GM12873 (cell line): ENCODE measurements around the gene FCRLB.

ENCODE experiments used
- CTCF ChIP-seq: IDR thresholded peaks from 2 replicates; pipeline ENCODE4 v1.5.1; 2012; ENCODE audit warnings: low read depth, mild to moderate bottlenecking, moderate library complexity, low read length, control low read depth; ENCODE audit not compliant: insufficient read depth; ENCODE audit errors: missing control alignments

FCRLB gene

GRCh38 chr1:161770250-161770649, 48.9 kb downstream of the FCRLB start:
- TF ChIP-seq CTCF = no peak

- no peak for TF ChIP-seq CTCF
Observed at GRCh38 chr1:161771161-161771560, 49.8 kb downstream of the FCRLB start.

- TF ChIP-seq CTCF = no peak
Observed at GRCh38 chr1:161771973-161772372, 50.6 kb downstream of the FCRLB start.

- TF ChIP-seq CTCF = no peak
Observed at GRCh38 chr1:161772397-161772796, 51.1 kb downstream of the FCRLB start.

- no peak for TF ChIP-seq CTCF
Observed at GRCh38 chr1:161773791-161774190, 52.4 kb downstream of the FCRLB start.

- TF ChIP-seq CTCF = no peak
Observed at GRCh38 chr1:161777261-161777660, 55.9 kb downstream of the FCRLB start.
